HG02678 (cell line): ENCODE data around the gene KRTAP5-1.

Source experiments
- ATAC-seq: cut with Tn5 transposase; IDR thresholded peaks from one replicate; pipeline ENCODE4 v1.9.1; 2021; ENCODE audit warnings: mild to moderate bottlenecking, moderate library complexity; ENCODE audit not compliant: unreplicated experiment

KRTAP5-1 gene

GRCh38 chr11:1546536-1547466 is 38.3 kb downstream of the KRTAP5-1 start:
- ATAC-seq = no peak

GRCh38 chr11:1546077-1546535 is 39.0 kb downstream of the KRTAP5-1 start:
- no peak for ATAC-seq

- ATAC-seq = no peak
Measured at GRCh38 chr11:1545432-1545831, 39.7 kb downstream of the KRTAP5-1 start.

DNA sequence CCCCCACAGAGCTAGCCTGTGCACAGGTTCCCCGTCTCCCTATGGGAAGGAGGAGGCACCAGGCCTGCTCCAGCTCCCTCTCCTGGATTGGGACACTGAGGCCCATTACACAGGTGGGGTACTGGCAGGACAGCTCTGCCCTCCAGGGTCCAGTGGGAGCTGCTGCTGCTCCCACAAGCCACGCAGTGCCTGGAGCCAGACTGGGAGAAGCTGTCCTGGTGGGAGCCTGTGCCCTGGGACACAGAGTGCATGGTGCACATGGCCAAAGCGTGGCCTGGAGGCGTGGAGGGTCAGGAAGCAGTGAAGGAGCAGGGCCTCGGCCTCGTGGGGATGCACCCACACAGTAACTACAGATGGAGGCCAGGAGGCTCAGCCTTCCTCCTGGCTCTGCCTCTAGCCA is 40.5 kb downstream of the KRTAP5-1 start:
- no peak for ATAC-seq

DNA sequence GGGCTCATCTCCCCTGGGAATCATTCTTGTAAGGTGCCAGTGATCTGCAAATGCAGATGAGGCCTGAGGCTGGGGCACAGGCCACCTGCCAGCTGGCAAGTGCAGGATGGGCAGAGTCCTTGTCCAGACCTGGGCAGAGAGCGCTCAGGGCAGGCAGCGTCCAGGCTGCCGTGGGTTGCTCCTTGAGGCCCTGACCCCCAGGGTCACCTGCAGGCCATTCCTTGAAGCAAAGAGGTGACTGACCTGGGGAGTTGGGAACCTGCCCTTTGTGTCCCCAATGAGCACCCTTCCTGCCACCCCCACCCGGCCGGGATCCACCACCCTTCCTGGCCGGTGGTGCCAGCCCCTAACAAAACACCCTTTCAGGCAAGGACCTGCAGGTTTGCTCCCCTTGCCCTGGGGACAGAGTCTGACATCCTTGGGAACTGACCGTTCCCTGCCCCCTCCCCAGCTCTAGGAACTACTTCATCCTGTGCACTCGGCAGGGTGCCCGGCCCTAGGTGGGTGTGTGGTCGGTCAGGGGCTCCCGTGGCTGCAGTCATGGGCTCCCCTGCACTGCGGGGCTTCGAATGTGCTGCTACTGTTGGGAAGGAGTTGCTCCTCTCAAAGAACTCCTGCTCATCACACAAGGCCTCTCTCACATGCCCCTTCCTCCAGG is 41.3 kb downstream of the KRTAP5-1 start:
- ATAC-seq = no peak

DNA sequence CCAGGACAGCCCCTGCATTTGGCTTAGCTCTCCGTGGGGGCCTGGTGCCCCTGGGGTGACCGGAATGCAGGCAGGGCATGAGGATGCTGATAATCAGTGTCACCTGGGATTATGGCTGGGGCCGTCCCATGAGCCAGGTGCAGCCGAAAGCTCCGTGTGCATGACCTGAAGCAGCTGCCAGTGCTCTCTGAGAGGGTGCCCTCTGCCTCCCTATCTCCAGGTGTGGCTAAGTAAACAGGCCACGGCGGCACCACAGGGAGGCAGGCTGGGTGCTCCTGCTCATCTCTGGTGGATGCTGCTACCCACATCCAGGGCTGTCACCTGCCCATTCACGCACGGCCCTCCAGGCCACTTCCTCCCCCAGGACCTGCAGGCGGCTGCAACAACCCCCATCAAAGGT is 42.8 kb downstream of the KRTAP5-1 start:
- ATAC-seq = no peak

- no peak for ATAC-seq
Measured at GRCh38 chr11:1541474-1542204, 43.4 kb downstream of the KRTAP5-1 start.

DNA sequence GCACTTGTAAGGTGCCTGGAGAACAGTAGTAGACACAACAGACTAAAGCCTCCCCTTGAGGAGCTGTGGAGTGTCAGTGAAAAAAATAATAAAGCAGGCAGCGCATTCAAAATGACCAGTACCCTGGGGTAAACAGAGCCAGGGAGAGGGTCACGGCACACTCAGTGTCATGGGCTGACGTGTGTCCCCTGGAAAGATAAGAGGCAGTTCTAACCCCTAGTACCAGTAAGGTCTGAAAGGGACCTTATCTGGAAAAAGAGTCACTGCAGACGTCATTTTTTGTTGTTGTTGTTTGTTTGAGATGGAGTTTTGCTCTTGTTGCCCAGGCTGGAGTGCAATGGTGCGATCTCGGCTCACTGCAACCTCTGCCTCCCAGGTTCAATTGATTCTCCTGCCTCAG is 45.0 kb downstream of the KRTAP5-1 start:
- ATAC-seq = no peak

- ATAC-seq = no peak
Measured at GRCh38 chr11:1538153-1538552, 46.9 kb downstream of the KRTAP5-1 start.

- no peak for ATAC-seq
Measured at GRCh38 chr11:1536065-1536843, 48.8 kb downstream of the KRTAP5-1 start.

DNA sequence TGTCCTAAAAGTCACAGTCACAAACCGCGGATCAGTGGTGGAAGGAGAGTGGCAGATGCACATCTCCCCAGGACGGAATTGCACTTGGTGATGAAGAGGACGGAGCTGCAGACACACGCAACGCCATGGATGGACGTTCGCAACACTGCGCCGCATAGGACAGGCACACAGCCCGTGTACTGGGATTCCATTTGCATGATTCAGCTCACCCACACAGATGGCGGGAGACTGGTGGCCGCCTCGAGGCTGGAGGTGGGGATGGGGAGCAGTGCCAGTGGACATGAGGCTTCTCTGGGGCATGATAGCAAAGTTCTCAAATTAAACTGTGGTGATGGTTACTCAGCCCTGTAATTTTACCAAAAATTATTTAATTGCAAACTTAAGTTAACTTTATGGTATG is 50.4 kb downstream of the KRTAP5-1 start:
- ATAC-seq = no peak
